SK-N-SH (cell line): ENCODE results near the gene TMEM145. TPM values are rescaled to one million over a fixed set of nuclear protein-coding genes. Genes with fewer than 3 reads are reported as not detected.

Source experiments
- CTCF ChIA-PET: fragments of 300-600, 350-600 bp; formaldehyde crosslinking; extraction: SDS; loops from one replicate; lab custom pipeline; 2021; lab: Yijun Ruan, JAX
- POLR2A ChIA-PET: fragments of 350-600 bp; sonication (Branson Sonifier 250); formaldehyde crosslinking; extraction: SDS; loops from one replicate; lab custom pipeline; 2020; ENCODE audit warnings: antibody characterized with exemption, inconsistent platforms; lab: Yijun Ruan, JAX
- DNase-seq: peaks from one replicate; pipeline ENCODE4 v3.0.0; 2012
- H2AFZ ChIP-seq: fragments of 200-600 bp; sonication (generic); 2 replicates; pipeline ENCODE4 v1.8.1; 2016; ENCODE audit warnings: antibody characterized with exemption, mild to moderate bottlenecking, low read depth
- H3F3A ChIP-seq: fragments of 200-600 bp; sonication (generic); replicated peaks from 2 replicates; pipeline ENCODE3; 2016; ENCODE audit warnings: antibody characterized with exemption, mild to moderate bottlenecking; ENCODE audit not compliant: insufficient read depth
- H3K27ac ChIP-seq, 2 experiments: fragments of 200-500 bp in 1 of 2; fragments of 200-600 bp in 1 of 2; sonication (Bioruptor generic) in 1 of 2; sonication (generic), shearing (Covaris generic) in 1 of 2; 2 replicates each; pipeline versions ENCODE4 v1.5.1 to v1.6.1; 2014 to 2016; ENCODE audit warnings: low read depth in 2 of 2, inconsistent platforms in 1 of 2, low read length in 1 of 2, mild to moderate bottlenecking in 1 of 2, mixed read lengths in 1 of 2
- H3K27me3 ChIP-seq: fragments of 200-600 bp; sonication (generic), shearing (Covaris generic); 2 replicates; pipeline ENCODE4 v1.6.1; 2016; ENCODE audit warnings: mixed run types; ENCODE audit not compliant: insufficient read depth
- H3K36me3 ChIP-seq, 2 experiments: fragments of 200-500 bp in 1 of 2; fragments of 200-600 bp in 1 of 2; sonication (Bioruptor generic) in 1 of 2; sonication (generic) in 1 of 2; replicated peaks in 1 of 2; 2 replicates each; pipeline versions ENCODE3 to v1.5.1; 2014 to 2016; ENCODE audit warnings: low read length in 1 of 2, mild to moderate bottlenecking in 1 of 2; ENCODE audit not compliant: insufficient read depth in 2 of 2, control insufficient read depth in 1 of 2
- H3K4me1 ChIP-seq, 2 experiments: fragments of 200-500 bp in 1 of 2; fragments of 200-600 bp in 1 of 2; sonication (Bioruptor generic) in 1 of 2; sonication (generic), shearing (Covaris generic) in 1 of 2; 2 replicates each; pipeline versions ENCODE4 v1.5.1 to v1.6.1; 2014 to 2016; ENCODE audit warnings: low read depth in 1 of 2, low read length in 1 of 2, mixed run types in 1 of 2; ENCODE audit not compliant: insufficient read depth in 2 of 2, control insufficient read depth in 1 of 2
- H3K4me2 ChIP-seq: fragments of 200-600 bp; sonication (generic), shearing (Covaris generic); 2 replicates; pipeline ENCODE4 v1.6.1; 2017; ENCODE audit warnings: mixed run types
- H3K4me3 ChIP-seq, 2 experiments: fragments of 200-500 bp in 1 of 2; fragments of 200-600 bp in 1 of 2; sonication (Bioruptor generic) in 1 of 2; sonication (generic), shearing (Covaris generic) in 1 of 2; 2 replicates each; pipeline versions ENCODE4 v1.5.1 to v1.8.1; 2014 to 2016; ENCODE audit warnings: low read depth in 2 of 2, inconsistent platforms in 1 of 2, low read length in 1 of 2, mild to moderate bottlenecking in 1 of 2, mixed read lengths in 1 of 2, moderate library complexity in 1 of 2
- H3K79me2 ChIP-seq: fragments of 200-600 bp; sonication (generic); 2 replicates; pipeline ENCODE4 v1.8.1; 2017; ENCODE audit warnings: mild to moderate bottlenecking; ENCODE audit not compliant: insufficient read depth
- H3K9ac ChIP-seq: fragments of 200-600 bp; sonication (generic); 2 replicates; pipeline ENCODE4 v1.6.1; 2017; ENCODE audit warnings: mixed run types
- H3K9me2 ChIP-seq: fragments of 200-600 bp; sonication (generic); 2 replicates; pipeline ENCODE4 v1.6.1; 2017; ENCODE audit warnings: mixed run types
- H3K9me3 ChIP-seq: fragments of 200-600 bp; sonication (generic); 2 replicates; pipeline ENCODE4 v1.6.1; 2017; ENCODE audit warnings: mixed run types, mild to moderate bottlenecking, moderate library complexity
- H4K20me1 ChIP-seq: fragments of 200-600 bp; sonication (generic); 2 replicates; pipeline ENCODE4 v1.6.1; 2017; ENCODE audit warnings: mild to moderate bottlenecking, mixed run types; ENCODE audit not compliant: insufficient read depth
- CHD2 ChIP-seq: fragments of 150-350 bp; IDR thresholded peaks from 2 replicates; pipeline ENCODE4 v1.6.1; 2018; ENCODE audit warnings: low read length; ENCODE audit not compliant: partially characterized antibody
- CTCF ChIP-seq: fragments of 200-600 bp; sonication (generic); IDR thresholded peaks from 2 replicates; pipeline ENCODE4 v1.6.1; 2017; ENCODE audit warnings: antibody characterized with exemption, mild to moderate bottlenecking, moderate library complexity
- ELF1 ChIP-seq: IDR thresholded peaks from 2 replicates; pipeline ENCODE4 v1.4.0; 2012
- EZH2phosphoT487 ChIP-seq: fragments of 200-600 bp; sonication (generic); IDR thresholded peaks from 2 replicates; pipeline ENCODE4 v1.6.1; 2017; ENCODE audit warnings: low read depth, mixed run types, mild to moderate bottlenecking, antibody characterized with exemption, moderate library complexity, borderline replicate concordance
- FOSL2 ChIP-seq: IDR thresholded peaks from 2 replicates; pipeline ENCODE4 v1.4.0; 2012; ENCODE audit warnings: low read depth, mild to moderate bottlenecking, moderate library complexity, borderline replicate concordance
- FOXJ3 ChIP-seq: sonication (generic); formaldehyde crosslinking; IDR thresholded peaks from 2 replicates; pipeline ENCODE4 v1.5.1; 2020; ENCODE audit warnings: mild to moderate bottlenecking, missing genetic modification reagents
- FOXM1 ChIP-seq: IDR thresholded peaks from 2 replicates; pipeline ENCODE4 v1.4.0; 2012; ENCODE audit warnings: low read depth, mild to moderate bottlenecking
- GABPA ChIP-seq: IDR thresholded peaks from 2 replicates; pipeline ENCODE4 v1.4.0; 2012; ENCODE audit warnings: low read depth, mild to moderate bottlenecking
- GATA2 ChIP-seq: sonication (generic); formaldehyde crosslinking; IDR thresholded peaks from 2 replicates; pipeline ENCODE4 v1.5.0; 2020; ENCODE audit warnings: mild to moderate bottlenecking, missing genetic modification reagents
- MEF2A ChIP-seq: IDR thresholded peaks from 2 replicates; pipeline ENCODE4 v1.4.0; 2012; ENCODE audit warnings: low read depth, borderline replicate concordance
- MXI1 ChIP-seq: IDR thresholded peaks from 2 replicates; pipeline ENCODE4 v1.6.1; 2012; ENCODE audit warnings: mild to moderate bottlenecking, low read depth, low read length, improper control_type of control experiment
- NRF1 ChIP-seq: IDR thresholded peaks from 2 replicates; pipeline ENCODE4 v1.6.1; 2012; ENCODE audit warnings: low read depth, mild to moderate bottlenecking, low read length
- POLR2AphosphoS5 ChIP-seq: IDR thresholded peaks from 2 replicates; pipeline ENCODE4 v1.6.1; 2012; ENCODE audit warnings: low read depth, low read length
- RAD21 ChIP-seq: IDR thresholded peaks from 2 replicates; pipeline ENCODE4 v1.6.1; 2012; ENCODE audit warnings: mild to moderate bottlenecking, low read length
- RCOR1 ChIP-seq: fragments of 150-350 bp; IDR thresholded peaks from 2 replicates; pipeline ENCODE4 v1.6.1; 2017; ENCODE audit warnings: antibody characterized with exemption, low read length
- RFX5 ChIP-seq: IDR thresholded peaks from 2 replicates; pipeline ENCODE4 v1.6.1; 2012; ENCODE audit warnings: mild to moderate bottlenecking, improper control_type of control experiment, low read length
- SIN3A ChIP-seq: IDR thresholded peaks from 2 replicates; pipeline ENCODE4 v1.6.1; 2012; ENCODE audit warnings: low read depth, mild to moderate bottlenecking, low read length, moderate library complexity, borderline replicate concordance
- SMC3 ChIP-seq: IDR thresholded peaks from 2 replicates; pipeline ENCODE4 v1.6.1; 2012; ENCODE audit warnings: low read depth, low read length, improper control_type of control experiment
- TAF1 ChIP-seq: IDR thresholded peaks from 2 replicates; pipeline ENCODE4 v1.6.1; 2012; ENCODE audit warnings: low read depth, mild to moderate bottlenecking, low read length, moderate library complexity, borderline replicate concordance
- TCF12 ChIP-seq: IDR thresholded peaks from 2 replicates; pipeline ENCODE4 v1.4.0; 2012
- USF1 ChIP-seq: IDR thresholded peaks from 2 replicates; pipeline ENCODE4 v1.4.0; 2012; ENCODE audit warnings: low read depth, borderline replicate concordance
- USF2 ChIP-seq: fragments of 150-350 bp; IDR thresholded peaks from 2 replicates; pipeline ENCODE4 v1.6.1; 2017; ENCODE audit warnings: antibody characterized with exemption, low read length, low read depth, borderline replicate concordance
- YY1 ChIP-seq: IDR thresholded peaks from 2 replicates; pipeline ENCODE4 v1.4.0; 2012; ENCODE audit warnings: low read depth, mild to moderate bottlenecking
- ZBTB33 ChIP-seq: IDR thresholded peaks from 2 replicates; pipeline ENCODE4 v1.4.0; 2012; ENCODE audit warnings: low read depth, borderline replicate concordance
- WGBS: methylation state at CpG from one replicate; pipeline ENCODE4 v1.1.6; 2017; ENCODE audit warnings: low lambda C conversion rate; 5-methylcytosine and 5-hydroxymethylcytosine counted together
- polyA plus RNA-seq, 3 experiments: library from polyadenylated mRNA; depleted of rRNA; stranded (reverse); fragments of >200 nt; gene quantifications; 2 replicates each; pipeline ENCODE4 v1.2.3, GENCODE V29; 2012
- TF ChIP-seq, protein P1 (sequence below): IDR thresholded peaks from 2 replicates; pipeline ENCODE4 v1.4.0; 2012; ENCODE audit warnings: low read depth
- TF ChIP-seq, protein P2 (sequence below): fragments of 150-350 bp; IDR thresholded peaks from 2 replicates; pipeline ENCODE4 v1.6.1; 2016; ENCODE audit warnings: mild to moderate bottlenecking, low read depth, low read length

The TMEM145 gene
- polyA plus RNA-seq, 1 of the 3 experiments (the other 2 are of a cell fraction): 2.0 TPM

DNA sequence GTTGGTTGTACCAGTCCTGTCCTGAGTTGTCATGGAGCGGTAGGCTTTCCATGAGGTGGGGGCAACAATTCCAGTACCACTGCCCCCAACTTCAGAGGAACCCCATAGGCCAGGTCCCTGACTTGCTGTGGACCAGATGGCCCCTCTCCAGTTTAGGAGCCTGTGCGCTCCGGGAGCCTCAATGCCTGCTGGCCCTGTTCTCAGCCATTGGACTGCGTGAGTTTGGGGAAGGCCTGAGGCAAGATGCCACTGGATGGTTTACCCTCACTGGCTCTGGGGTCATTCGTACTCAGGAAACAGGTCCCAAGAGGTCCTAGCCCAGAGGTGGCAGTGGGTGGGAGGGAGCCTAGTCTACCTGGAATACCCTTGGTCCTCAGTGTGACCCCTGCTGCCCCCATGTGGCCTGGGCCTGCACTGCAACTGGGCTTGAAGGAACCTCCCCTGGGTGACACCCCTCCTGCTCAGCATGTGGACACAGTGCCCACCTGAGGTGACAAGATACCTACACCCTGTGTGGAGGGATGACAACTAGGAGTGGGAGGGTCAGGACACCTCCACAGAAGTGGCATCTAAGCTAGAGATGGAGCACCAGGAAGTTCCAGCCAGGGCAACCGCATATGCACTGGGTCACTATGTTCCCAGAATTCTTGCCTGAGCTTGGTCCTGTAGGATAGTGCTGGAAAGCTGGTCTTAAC, 17.1 kb upstream of the TMEM145 start:
- no peak overlapping the region for H3K9ac ChIP-seq
- H3F3A ChIP-seq: peaks cover 27% of the 10 kb centered on the region
- H2AFZ ChIP-seq: no peak overlapping the region
- ChIA-PET POLR2A (no interaction called here), CTCF (interaction anchor here (0.6 to 9.5 kb wide), 29 partner anchors 8 to 194 kb away, joined by 3 to 60 read pairs (median 4); partner anchors contain the start of genes CIC, ERF, GSK3A and POU2F2)
- H3K79me2 ChIP-seq: peaks cover 8% of the 10 kb centered on the region
- H3K27me3 ChIP-seq: no peaks in the 10 kb centered on the region
- DNase-seq: peak; percentile 88
- H3K9me2 ChIP-seq: no peaks in the 10 kb centered on the region
- H3K9me3 ChIP-seq: no peaks in the 10 kb centered on the region
- no peaks in the 10 kb centered on the region; a peak in 2 of 4 replicates for H3K4me1 ChIP-seq
- WGBS: 81% methylated on average over 4 of the region's 6 CpGs
- no peak overlapping the region; a peak in 1 of 4 replicates for H3K4me3 ChIP-seq
- peaks cover 26 to 46% of the 10 kb centered on the region in 2 experiments for H3K36me3 ChIP-seq
- H3K4me2 ChIP-seq: no peak overlapping the region
- 0 out of 2 replicates have a peak, but pooled peaks cover 5% of the 10 kb centered on the region for H4K20me1 ChIP-seq
- H3K27ac ChIP-seq: peak overlapping the region in 1 of 2 experiments; percentile 4; a peak in 2 of 4 replicates
- no peak for TF ChIP-seq SIN3A
- TF ChIP-seq GABPA: no peak
- TF ChIP-seq FOXJ3: 0 out of 2 replicates have a peak, but pooled peaks have one; percentile 30
- TF ChIP-seq TCF12: no peak
- TF ChIP-seq GATA2 (CRISPR knock-in tag): no peak
- TF ChIP-seq NRF1: no peak
- TF ChIP-seq, protein P1, sequence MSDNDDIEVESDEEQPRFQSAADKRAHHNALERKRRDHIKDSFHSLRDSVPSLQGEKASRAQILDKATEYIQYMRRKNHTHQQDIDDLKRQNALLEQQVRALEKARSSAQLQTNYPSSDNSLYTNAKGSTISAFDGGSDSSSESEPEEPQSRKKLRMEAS: no peak
- TF ChIP-seq FOXM1: no peak
- TF ChIP-seq USF2: no peak
- TF ChIP-seq MXI1: peak; percentile 56; the same call in 1 of the 2 replicates
- TF ChIP-seq, protein P2, sequence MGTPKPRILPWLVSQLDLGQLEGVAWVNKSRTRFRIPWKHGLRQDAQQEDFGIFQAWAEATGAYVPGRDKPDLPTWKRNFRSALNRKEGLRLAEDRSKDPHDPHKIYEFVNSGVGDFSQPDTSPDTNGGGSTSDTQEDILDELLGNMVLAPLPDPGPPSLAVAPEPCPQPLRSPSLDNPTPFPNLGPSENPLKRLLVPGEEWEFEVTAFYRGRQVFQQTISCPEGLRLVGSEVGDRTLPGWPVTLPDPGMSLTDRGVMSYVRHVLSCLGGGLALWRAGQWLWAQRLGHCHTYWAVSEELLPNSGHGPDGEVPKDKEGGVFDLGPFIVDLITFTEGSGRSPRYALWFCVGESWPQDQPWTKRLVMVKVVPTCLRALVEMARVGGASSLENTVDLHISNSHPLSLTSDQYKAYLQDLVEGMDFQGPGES: no peak
- no peak for TF ChIP-seq MEF2A
- TF ChIP-seq SMC3: peak; percentile 68
- no peak for TF ChIP-seq ZBTB33
- no peak for TF ChIP-seq TAF1
- TF ChIP-seq EZH2phosphoT487: no peak
- TF ChIP-seq FOSL2: no peak
- TF ChIP-seq ELF1: no peak
- TF ChIP-seq POLR2AphosphoS5: no peak; the same call in 1 of the 2 replicates
- peak; percentile 93 for TF ChIP-seq CTCF
- TF ChIP-seq USF1: no peak
- TF ChIP-seq YY1: no peak
- TF ChIP-seq CHD2: no peak
- TF ChIP-seq RFX5: no peak
- TF ChIP-seq RAD21: peak; percentile 67
- 0 out of 2 replicates have a peak, but pooled peaks have one; percentile 25 for TF ChIP-seq RCOR1
